Non-pigmented ciliary epithelial cell (primary cell): ENCODE measurements around the gene MAGI2.

Source experiments
- DNase-seq: peaks from one replicate; pipeline ENCODE4 v3.0.0-alpha.2; 2010; ENCODE audit warnings: low read depth

MAGI2 gene

DNA sequence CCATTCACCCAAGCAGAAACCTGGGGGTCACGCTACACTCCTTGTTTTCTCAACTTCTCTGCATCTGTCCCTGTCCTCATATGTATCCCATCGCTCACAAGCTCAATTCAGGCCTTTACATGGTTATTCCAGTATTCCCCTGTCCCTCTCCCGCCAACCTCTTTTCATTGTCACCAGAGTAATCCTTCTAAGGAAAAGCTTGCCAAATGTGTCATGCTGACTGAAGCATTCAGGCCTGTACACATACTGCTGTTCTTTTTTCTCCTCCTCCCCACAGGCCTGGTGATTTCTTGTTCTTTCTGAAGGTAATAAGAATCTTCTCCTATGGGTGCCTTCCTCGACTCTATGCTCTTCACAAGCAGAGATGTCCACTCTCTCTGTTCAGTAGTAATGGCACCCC, 1372.7 kb downstream of the MAGI2 start:
- no peak for DNase-seq

DNA sequence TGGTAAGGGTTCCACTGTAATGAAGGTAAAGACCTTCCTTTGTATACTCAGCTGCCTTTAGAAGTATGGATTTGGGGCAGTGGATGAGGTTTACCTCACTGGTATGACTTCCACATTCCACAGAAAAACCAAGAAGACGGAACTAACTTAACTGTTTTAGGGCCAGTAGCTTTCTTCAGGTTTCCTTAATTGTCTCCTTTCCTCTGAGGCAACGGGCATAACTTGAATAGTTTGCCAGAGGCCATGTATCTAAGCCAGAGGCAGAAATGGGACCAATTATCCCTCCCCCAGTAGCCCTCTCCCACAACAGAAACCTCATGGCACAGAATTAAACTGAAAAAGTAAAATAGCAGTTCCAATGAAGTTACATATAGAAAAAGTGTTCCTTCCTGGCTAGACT, 1373.2 kb downstream of the MAGI2 start:
- no peak for DNase-seq

- DNase-seq = no peak
Observed at GRCh38 chr7:78074713-78075112, 1378.8 kb downstream of the MAGI2 start.

DNA sequence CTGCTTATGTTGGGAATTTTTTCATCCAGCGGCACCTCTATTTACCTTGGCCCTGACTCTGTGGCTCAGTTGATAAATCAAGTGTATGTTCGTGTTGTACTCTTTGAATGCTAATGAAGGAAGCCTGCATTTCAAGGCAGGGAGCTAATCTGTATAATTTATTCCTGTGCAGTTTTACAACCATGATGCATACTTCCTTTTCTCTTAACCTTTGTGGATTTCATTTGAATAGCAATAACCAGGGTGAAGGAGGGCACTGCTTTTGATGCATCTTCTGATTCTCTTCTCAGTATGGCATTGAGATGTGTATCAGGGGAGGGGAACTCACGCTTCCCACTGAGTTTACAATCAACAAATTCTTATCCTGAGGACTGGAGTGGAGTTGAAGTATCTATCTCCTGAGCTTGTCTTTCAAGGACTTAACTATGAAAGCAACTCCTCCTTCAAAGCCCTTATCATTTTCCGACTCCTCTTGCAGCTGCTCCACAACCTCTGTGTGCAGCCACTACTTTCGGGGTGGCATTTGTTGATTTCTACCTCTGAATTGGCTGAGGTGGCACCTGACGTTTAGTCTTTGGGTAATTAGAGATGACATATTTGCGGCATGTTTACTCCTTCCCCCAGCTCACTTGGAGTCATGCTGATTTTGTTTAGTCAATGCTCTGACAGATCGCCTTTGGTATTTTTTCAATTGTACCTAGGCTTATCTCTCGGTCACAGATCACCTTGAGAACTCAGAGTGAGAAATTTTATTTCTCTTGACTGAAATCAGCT, 1379.7 kb downstream of the MAGI2 start:
- DNase-seq = no peak

DNA sequence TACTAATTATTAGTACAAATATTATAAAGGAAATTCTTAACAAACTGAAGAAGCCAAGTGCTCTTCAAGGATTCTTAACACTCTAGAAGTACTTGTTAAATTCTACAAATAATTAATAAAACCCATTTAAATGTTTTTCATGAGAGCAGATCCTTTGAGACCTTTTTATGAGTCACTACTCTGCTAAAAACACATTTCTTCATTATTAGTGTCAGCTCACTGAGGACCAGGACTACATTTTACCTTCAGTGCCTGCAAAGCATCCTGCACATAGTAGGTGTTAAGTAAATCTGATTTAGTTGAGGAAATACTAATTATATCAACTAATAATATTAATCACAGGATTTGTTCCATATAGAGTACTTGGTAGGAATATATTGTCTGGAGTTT, 1381.3 kb downstream of the MAGI2 start:
- no peak for DNase-seq

GRCh38 chr7:78071491-78072200, 1381.8 kb downstream of the MAGI2 start:
- no peak for DNase-seq

- no peak for DNase-seq
Observed at GRCh38 chr7:78066599-78066998, 1386.9 kb downstream of the MAGI2 start.

DNA sequence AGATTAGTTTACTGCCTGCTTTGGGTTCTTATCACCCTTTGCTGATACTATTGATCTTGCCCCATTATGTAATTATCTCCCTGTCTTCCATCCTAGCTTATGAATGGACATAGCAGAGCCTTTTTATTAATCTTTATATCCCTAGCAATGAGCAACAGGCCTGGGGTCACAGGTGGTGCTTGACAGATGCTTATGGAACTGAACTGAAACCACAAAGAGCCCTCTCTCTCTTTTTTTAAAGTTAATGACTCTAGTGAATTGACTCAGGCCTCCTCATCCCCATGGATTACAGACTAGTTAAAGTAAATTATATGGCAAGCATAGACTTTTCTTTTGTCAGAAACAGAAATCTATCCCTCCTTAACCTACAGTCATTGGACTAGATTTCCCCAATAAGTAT, 1389.7 kb downstream of the MAGI2 start:
- DNase-seq = no peak

DNA sequence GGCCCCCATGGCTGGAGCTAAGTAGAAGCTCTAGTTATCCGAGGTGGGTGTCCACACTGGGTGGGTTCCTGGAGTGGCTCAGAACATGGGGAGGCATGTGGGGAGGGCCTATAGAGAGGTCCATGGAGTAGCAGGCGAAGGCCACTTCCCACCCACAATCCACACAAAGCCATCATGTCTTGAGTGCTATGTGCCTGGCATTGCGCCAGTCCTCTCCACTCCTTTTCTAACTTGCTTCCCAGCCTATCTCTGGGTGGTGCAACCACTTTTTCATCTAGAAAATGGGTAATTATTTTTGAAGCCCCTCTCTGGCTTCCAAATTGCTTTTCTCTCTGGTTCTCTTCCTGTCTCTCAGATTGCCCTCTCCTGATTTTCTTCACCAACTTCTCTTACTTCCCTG, 1391.3 kb downstream of the MAGI2 start:
- DNase-seq = no peak

GRCh38 chr7:78057571-78057970, 1395.9 kb downstream of the MAGI2 start:
- no peak for DNase-seq

DNA sequence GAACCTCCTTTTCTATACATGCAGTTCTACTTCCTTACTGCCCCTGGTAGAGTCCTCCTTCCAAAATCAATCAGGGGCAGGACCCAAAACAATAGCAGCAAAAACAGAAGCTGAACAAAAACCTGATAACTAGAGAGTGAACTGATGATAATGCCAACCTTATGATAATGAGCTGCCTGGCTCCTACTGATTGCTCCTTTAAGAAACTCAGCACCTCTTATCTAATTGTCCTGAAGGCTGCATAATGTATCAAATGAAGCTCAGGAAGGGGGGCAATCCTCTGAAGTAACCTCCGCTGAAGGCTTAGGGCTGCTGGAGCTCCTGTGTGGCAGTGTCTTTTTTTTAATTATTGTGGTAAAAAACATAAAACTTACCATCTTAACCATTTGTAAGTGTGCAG, 1397.9 kb downstream of the MAGI2 start:
- no peak for DNase-seq

- no peak for DNase-seq
Observed at GRCh38 chr7:78055001-78055573, 1398.4 kb downstream of the MAGI2 start.

GRCh38 chr7:78052112-78052511, 1401.4 kb downstream of the MAGI2 start:
- DNase-seq = no peak

GRCh38 chr7:78047800-78048199, 1405.7 kb downstream of the MAGI2 start:
- no peak for DNase-seq

DNA sequence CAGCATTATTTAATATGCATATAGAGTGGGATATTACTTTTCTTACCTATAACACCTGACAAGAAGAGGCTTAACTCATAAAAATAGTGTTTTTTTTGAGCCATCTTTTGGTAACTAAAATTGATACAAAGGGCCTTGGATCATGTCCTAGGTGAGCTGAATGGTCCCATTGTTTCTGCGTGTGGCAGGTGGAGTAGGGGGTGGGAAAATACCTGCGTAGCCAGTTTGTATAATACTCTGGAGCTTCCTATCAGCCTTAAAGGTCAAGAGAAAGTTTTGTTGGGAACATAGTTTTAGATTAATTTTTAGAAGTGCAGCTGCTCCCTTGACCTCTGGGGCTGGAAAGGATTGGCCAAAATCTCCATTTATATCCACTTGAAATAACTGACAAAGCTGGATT, 1410.3 kb downstream of the MAGI2 start:
- DNase-seq = no peak

DNA sequence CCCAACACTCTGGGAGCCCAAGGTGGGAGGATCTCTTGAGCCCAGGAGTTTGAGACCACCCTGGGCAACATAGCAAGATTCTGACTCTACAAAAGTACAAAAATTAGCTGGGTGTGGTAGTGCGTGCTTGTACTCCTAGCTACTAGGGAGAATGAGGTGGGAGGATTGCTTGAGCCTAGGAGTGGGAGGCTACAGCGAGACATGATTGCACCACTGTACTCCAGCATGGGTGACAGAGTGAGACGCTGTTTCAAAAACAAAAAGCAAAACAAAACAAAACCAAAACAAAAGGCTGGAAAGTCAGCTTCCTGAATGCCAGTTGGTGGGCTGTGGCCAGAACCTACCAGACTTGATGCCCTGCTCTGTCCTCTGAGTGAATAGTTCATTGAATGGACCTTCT, 1412.0 kb downstream of the MAGI2 start:
- no peak for DNase-seq

DNA sequence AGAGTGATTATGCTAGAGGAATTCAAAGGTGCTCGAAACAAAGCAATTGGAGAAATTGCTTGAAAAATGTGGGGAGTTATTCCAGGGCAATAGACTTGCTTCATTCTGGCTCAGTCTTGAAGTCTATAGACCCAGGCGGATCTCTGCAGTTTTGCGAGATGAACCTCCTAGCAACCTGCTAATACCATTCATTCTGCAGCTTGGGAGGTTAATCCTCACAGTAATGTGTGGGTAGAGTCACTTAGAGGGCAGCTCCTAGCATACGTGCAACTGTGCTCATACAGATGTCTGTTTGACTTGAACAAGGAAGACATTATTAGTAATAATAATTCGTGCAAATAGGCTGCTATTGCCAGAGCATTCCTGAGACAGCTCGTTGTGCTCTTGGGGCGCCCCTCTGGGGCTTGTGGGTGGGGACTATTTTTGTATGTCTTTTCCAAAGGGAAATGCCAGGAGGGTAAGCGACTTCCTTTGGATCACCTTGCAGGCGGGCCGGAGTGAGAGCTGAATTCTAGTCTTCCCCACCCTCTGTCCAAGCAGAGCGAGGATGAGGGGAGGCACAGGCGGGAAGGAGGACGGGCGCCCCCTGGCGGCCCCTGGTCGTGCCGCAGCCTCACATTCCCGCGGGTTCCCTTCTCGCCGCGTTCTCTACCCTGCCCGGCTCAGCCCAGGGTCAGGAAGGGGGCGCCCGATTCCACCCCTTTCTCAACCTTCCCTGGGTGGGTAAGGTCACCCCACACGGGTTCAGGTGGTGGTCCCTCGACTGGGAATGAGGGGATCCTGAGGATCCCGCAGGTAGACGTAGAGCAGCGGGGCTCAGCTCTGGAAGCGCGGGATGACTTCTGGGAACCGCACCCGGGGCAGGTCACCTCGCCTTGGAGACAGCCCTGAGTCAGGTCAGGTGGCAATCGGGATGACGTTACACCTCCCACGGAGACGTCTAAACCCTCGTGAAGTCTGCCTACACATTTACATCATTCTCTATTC, 1413.4 kb downstream of the MAGI2 start:
- DNase-seq = no peak

- no peak for DNase-seq
Observed at GRCh38 chr7:78038465-78039080, 1414.9 kb downstream of the MAGI2 start.

DNA sequence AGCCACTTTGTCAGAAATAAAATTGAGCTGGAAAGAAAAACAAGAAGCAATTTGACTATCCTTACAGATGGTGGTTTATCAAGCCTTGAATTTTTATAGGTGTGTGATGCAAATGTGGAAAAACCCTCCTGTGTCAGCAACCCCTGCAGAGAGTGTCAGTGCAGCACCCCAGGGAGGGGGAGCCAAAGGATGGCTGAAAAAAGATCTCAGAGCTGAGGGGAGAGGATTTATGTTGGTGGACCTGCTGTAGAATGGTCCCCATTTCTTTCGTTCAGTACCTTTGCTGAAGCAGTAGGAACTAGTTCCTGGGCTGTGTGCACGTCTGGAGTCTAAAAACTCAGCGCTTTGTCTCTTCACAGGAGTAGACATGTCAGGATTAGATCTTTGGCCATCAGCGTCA, 1415.9 kb downstream of the MAGI2 start:
- no peak for DNase-seq

- DNase-seq = no peak
Observed at GRCh38 chr7:78033410-78033809, 1420.1 kb downstream of the MAGI2 start.

- DNase-seq = no peak
Observed at GRCh38 chr7:78026492-78026891, 1427.0 kb downstream of the MAGI2 start.

DNA sequence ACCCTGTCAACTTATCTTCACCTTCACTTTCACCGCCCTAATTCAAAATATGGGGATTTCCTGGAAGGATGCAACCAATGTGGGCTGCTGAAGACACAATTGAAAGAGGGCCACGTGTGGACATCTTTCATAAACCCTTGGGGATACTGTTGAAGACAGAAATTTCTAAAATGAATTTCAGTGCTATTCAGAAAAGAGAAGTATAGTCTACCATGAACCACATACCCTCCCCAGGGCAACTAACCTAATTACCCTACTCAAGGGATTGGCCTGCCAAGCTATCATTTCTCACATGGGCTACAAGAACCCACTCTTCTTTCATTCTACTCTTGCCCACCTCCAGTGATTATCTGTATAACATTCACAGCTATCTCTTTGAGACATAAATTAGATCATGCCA, 1428.9 kb downstream of the MAGI2 start:
- DNase-seq = no peak
